GM20000 (cell line): ENCODE data around the gene SIPA1L3.
"Not testable (repeated sequence)": the region's sequence is repeated elsewhere in the genome, so short reads cannot be mapped to it uniquely, and the experiment has no call there.

Experiments
- DNase-seq: peaks from one replicate; pipeline ENCODE4 v3.0.0; 2012; ENCODE audit warnings: low spot score
- TF ChIP-seq, protein P1 (sequence below): IDR thresholded peaks from 2 replicates; pipeline ENCODE4 v1.5.1; 2012; ENCODE audit warnings: mild to moderate bottlenecking, control low read depth; ENCODE audit errors: extremely low read depth, missing control alignments

SIPA1L3 gene

DNA sequence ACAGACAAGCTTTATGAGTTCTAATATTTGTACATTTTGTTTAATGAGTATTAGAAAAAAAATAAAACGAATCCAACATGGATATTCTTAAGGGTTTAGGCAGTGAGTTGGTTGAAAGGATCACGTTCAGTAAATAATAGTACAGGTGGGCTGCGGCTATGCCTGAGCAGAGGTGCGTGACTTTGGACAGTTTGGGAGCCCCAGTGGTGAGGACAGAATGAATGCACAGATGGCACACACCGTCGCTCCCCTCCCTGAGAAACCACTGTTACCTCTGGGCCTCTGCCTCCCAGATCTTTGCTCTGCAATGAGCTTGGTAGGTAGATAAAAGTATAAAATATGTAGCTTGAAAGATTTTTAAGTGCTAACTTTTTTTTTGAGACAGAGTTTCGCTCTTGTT is 153.3 kb downstream of the SIPA1L3 start:
- no peak for DNase-seq
- TF ChIP-seq, protein P1, sequence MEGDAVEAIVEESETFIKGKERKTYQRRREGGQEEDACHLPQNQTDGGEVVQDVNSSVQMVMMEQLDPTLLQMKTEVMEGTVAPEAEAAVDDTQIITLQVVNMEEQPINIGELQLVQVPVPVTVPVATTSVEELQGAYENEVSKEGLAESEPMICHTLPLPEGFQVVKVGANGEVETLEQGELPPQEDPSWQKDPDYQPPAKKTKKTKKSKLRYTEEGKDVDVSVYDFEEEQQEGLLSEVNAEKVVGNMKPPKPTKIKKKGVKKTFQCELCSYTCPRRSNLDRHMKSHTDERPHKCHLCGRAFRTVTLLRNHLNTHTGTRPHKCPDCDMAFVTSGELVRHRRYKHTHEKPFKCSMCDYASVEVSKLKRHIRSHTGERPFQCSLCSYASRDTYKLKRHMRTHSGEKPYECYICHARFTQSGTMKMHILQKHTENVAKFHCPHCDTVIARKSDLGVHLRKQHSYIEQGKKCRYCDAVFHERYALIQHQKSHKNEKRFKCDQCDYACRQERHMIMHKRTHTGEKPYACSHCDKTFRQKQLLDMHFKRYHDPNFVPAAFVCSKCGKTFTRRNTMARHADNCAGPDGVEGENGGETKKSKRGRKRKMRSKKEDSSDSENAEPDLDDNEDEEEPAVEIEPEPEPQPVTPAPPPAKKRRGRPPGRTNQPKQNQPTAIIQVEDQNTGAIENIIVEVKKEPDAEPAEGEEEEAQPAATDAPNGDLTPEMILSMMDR: no peak

DNA sequence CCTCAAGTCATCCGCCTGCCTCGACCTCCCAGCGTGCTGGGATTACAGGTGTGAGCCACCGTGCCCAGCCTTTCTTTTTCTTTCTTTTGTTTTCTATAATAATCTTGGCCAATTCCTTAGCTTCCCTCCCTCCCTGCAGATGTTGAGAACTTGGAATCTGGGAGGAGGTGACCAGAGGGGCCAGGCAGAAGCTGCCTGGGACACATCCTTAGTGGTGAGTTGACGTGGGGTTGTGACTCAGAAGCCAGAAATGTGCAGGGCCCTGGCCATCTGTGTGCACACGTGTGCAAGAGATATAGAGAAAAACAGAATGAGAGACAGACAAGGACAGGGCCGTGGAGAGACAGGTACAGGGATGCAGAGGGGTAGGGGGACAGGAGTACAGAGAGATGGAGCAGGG is 154.3 kb downstream of the SIPA1L3 start:
- DNase-seq: no peak
- TF ChIP-seq, protein P1: no peak

DNA sequence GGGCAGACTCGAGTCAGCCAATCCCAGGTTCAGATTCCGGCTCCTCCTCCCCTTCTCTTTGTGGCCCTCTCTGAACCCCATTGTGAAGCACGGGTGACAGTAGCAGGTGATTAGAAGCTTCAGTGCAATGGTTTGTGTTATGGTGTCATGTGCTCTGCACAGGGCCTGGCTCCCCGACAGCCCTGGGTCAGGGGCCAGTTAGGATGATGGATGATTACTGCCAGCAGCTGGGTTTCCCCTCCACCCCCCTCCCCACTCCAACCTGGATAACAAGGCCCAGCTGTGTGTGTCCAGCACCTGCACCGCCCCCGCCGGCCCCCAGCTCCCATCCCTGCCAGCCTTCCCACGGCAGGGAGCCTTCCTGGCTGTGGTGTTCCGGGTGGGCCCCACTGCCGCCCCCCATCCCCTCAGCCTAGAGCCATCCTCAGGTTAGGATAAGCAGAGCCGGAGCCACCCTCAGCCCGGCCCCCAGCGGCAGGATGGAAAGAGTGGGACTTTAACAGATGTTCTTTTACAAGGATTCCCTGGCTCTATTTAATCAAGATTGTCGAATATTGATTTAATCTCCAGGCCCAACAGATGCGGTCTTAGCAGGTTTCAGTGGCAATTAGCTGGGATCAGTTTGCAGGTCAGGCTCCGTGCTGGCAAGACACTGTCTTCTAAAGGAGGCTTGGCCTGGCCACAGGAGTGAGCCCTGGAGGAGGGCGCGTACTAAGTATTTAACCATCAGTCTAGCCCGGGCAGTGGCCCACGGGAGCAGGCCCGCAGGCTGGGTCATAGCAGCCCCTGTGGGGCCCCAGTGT is 156.2 kb downstream of the SIPA1L3 start:
- TF ChIP-seq, protein P1: no peak
- DNase-seq: no peak

DNA sequence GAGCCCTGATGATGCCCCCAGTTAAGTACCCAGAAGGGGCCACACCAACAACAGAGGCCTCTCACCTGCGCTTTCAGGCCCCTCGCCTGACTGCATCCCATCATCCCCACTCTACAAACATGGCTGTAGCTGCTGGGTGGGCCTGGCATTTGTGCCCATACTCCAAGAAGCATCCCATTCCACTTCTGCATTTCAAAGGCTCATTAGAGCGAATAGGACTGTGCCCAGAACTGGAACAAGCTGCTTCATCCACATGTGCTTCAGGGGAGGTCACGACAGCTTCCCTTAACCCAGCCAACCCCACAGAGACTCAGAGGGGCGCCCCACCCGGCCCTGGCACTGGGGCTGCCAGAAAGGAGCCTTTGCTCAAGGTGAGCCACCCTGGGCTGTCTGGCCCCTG is 156.9 kb downstream of the SIPA1L3 start:
- no peak for DNase-seq
- TF ChIP-seq, protein P1: no peak

DNA sequence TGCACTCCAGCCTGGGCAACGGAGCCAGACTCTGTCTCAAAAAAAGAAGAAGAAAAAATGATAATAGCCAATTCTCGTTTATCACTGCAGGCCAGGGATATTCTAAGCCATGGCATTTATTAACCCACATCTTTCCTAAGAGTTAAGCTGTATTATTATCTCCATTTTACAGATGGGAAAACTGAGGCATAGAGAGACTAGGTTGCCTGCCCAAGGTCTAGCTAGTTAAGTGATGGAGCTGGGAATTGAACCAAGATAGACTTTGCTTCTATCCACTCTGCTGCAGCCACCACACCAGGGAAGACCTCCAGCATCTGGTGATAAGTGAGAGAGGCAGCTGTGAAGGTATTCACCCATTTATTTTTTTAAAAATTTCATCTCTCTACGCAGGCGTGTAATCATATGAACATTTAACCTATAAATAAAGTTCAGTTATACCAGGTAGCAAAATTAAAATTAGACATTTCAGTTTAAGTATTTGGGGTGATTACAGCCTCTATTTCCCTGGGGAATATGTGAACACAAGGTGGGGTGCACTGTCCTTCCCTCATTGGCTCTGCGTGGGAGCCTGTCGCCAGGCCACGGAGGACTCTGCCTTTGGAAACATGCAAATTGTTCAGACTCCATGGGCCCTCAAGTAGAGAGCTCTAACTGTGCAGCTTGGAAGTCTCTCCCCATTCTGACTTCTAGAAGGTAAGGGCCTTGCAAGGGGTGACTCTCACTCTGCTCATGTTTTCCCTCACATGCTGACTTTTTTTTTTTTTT is 157.8 kb downstream of the SIPA1L3 start:
- DNase-seq: no peak
- TF ChIP-seq, protein P1: no peak

DNA sequence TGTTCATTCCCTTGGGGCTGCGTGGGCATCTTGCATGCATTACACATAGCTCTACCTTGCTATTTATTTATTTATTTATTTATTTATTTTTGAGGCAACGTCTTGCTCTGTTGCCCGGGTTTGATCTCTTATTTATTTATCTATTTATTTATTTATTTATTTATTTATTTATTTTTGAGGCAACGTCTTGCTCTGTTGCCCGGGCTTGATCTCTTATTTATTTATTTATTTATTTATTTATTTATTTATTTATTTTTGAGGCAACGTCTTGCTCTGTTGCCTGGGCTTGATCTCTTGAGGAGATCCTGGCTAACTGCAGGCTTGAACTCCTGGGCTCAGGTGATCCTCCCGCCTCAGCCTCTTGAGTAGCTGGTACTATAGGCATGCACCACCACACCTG is 158.8 kb downstream of the SIPA1L3 start:
- not testable (repeated sequence) for DNase-seq

DNA sequence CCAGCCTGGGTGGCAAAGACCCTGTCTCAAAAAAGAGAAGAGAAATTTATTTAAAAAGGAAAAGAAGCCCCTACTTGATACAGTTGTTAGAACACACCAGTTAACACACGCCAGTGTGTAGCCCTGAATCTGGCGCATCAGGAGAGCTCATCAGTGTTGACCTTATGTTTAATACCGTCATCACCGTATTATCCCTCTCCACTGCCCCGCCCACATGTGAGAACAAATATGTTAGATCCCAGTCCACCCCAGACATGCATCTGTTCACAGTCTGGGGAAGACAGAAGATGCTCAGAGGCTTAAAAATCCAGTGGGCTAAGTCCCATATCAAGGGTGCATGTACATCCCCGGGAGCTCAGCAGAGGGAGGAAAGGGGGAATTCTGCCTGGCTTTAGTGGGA is 161.8 kb downstream of the SIPA1L3 start:
- TF ChIP-seq, protein P1: no peak
- DNase-seq: no peak
